BJ (cell line): ENCODE measurements around the gene GSTM3. TPM values are rescaled to one million over a fixed set of nuclear protein-coding genes. Genes with fewer than 3 reads are reported as not detected.
"Not testable (repeated sequence)": the region's sequence is repeated elsewhere in the genome, so short reads cannot be mapped to it uniquely, and the experiment has no call there.

ENCODE experiments used
- CTCF ChIA-PET: fragments of 350-600 bp; formaldehyde crosslinking; extraction: SDS; loops from one replicate; lab custom pipeline; 2021; ENCODE audit warnings: antibody characterized with exemption, inconsistent platforms; lab: Yijun Ruan, JAX
- POLR2A ChIA-PET: fragments of 300-600 bp; sonication (Branson Sonifier 250); formaldehyde crosslinking; extraction: SDS; loops from one replicate; lab custom pipeline; 2021; ENCODE audit warnings: antibody characterized with exemption; lab: Charles Lee
- DNase-seq: peaks from one replicate; pipeline ENCODE4 v3.0.0-alpha.2; 2011; ENCODE audit warnings: low read depth
- H3K27me3 ChIP-seq: 2 replicates; pipeline ENCODE4 v1.6.0; 2011; ENCODE audit warnings: low read length; ENCODE audit not compliant: control insufficient read depth, insufficient read depth
- H3K36me3 ChIP-seq: 2 replicates; pipeline ENCODE4 v1.5.1; 2011; ENCODE audit warnings: low read length; ENCODE audit not compliant: control insufficient read depth, insufficient read depth
- H3K4me3 ChIP-seq: 2 replicates; pipeline ENCODE4 v1.5.1; 2011; ENCODE audit warnings: low read depth, mild to moderate bottlenecking, control low read depth, low read length
- polyA plus RNA-seq: library from polyadenylated mRNA; depleted of rRNA; stranded (reverse); fragments of >200 nt; gene quantifications from 2 replicates; pipeline ENCODE4 v1.2.3, GENCODE V29; 2011
- TF ChIP-seq, protein P1 (sequence below): IDR thresholded peaks from 2 replicates; pipeline ENCODE4 v1.5.1; 2011; ENCODE audit warnings: low read depth, mild to moderate bottlenecking, control low read depth, inconsistent platforms, low read length, moderate library complexity; ENCODE audit not compliant: insufficient read depth

Gene GSTM3
- polyA plus RNA-seq, 1 experiment = 113 TPM

DNA sequence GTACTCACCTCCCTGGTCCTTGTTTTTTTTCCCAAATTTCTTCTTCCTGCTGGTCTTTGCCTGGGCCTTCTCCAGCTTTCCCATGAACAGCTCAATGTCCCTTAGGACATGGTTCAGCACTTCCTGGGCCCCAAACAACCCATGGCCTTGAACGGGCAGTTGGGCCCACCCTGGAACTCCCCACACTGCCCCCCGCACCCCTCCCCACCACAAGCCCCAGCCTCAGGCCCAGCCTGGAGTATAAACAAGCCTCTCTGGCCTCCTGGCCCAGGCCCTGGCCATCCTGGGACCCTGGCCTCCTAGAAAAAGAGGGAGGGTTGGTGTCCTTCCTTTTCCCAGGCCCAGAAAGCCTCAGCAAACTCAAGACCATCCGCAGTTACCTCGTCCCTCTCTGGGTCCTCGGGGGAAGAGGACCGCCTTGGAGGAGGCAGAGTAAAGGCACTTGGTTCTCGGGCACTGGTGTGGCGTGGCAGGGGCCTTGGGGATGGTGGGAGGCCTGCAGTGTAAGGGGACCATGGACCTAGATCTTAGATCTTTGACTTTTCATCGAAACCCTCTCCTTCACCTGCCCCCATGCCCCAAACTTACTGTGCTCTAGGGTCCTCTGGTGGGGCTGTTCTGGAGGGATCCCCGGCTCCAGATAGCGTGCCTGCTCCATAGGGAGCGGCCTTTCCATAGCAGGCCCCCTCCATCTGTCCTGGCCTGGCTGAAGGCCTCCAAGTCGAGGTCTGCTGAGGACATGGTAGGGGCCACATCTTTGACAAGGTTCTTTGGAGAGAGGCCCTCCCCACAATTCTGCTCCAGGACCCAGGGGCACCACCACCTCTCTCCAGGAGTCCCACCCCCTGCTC, 17.3 kb upstream of the GSTM3 start:
- Histone ChIP-seq H3K4me3 (no peak overlapping the region), H3K36me3 (no peaks in the 10 kb centered on the region), H3K27me3 (no peaks in the 10 kb centered on the region)
- CTCF ChIA-PET = interaction anchor here (1.0 to 1.1 kb wide), 3 partner anchors 7 to 118 kb away, joined by 3 to 4 read pairs (median 3); no protein-coding TSS in a partner anchor
- POLR2A ChIA-PET = no interaction called here
- TF ChIP-seq, protein P1, sequence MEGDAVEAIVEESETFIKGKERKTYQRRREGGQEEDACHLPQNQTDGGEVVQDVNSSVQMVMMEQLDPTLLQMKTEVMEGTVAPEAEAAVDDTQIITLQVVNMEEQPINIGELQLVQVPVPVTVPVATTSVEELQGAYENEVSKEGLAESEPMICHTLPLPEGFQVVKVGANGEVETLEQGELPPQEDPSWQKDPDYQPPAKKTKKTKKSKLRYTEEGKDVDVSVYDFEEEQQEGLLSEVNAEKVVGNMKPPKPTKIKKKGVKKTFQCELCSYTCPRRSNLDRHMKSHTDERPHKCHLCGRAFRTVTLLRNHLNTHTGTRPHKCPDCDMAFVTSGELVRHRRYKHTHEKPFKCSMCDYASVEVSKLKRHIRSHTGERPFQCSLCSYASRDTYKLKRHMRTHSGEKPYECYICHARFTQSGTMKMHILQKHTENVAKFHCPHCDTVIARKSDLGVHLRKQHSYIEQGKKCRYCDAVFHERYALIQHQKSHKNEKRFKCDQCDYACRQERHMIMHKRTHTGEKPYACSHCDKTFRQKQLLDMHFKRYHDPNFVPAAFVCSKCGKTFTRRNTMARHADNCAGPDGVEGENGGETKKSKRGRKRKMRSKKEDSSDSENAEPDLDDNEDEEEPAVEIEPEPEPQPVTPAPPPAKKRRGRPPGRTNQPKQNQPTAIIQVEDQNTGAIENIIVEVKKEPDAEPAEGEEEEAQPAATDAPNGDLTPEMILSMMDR = no peak
- no peak for DNase-seq

DNA sequence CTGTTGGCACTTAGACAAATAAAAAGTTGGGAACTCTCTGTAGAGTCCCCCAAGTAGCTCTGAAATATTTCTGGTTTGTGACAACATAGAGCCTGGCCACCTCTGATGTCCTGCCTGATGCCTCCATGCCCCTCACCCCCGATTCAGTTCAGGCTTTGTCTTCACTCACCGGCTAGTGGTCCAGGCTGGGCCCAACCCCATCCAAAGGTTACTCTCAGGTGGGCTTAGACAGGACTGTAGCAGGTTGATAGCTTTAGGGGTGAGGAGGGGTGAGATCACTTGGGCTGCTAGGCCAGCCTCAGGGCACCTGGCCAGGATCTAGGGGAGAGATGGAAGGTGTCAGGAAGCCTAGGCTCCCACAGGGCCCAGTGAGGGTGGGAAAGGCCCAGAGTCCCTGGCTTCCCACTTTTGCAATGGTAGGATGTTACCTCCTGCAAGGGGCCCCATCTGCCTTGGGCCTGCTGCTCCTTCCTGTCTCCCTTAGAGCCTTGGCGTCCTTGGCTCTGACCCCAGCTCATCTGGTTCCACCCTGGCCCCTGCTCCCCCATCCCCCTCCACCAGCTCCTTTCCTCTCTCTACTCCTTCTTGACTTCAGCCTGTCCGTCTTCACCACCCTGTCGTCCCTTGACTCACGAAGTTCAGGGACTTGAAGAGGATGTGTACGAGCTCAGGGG, 16.1 kb upstream of the GSTM3 start:
- ChIA-PET POLR2A (no interaction called here), CTCF (interaction anchor here (1.0 to 1.6 kb wide), 4 partner anchors 8 to 117 kb away, joined by 3 to 5 read pairs (median 4); no protein-coding TSS in a partner anchor)
- no peaks in the 10 kb centered on the region for H3K27me3 ChIP-seq
- no peak for DNase-seq
- TF ChIP-seq, protein P1 = no peak
- no peaks in the 10 kb centered on the region for H3K36me3 ChIP-seq
- no peak overlapping the region for H3K4me3 ChIP-seq

DNA sequence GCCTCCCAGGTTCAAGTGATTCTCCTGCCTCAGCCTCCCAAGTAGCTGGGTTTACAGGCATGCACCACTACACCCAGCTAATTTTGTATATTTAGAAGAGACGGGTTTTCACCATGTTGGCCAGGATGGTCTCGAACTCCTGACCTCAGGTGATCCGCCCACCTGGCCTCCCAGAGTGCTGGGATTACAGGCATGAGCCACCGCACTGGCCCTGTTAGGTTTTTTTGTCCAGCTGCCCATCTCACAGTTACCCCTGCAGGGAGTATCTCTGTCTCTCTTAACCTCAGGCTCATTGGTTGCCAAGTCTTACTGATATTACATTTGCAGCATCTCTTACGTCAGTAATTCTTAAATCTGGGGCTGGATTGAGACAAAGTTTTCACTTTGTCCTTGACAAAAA, 15.5 kb upstream of the GSTM3 start:
- POLR2A ChIA-PET, DNase-seq: not testable (repeated sequence)
- CTCF ChIA-PET = interaction anchor here (1.3 to 1.8 kb wide), 3 partner anchors 9 to 107 kb away, joined by 4 to 5 read pairs (median 5); no protein-coding TSS in a partner anchor

DNA sequence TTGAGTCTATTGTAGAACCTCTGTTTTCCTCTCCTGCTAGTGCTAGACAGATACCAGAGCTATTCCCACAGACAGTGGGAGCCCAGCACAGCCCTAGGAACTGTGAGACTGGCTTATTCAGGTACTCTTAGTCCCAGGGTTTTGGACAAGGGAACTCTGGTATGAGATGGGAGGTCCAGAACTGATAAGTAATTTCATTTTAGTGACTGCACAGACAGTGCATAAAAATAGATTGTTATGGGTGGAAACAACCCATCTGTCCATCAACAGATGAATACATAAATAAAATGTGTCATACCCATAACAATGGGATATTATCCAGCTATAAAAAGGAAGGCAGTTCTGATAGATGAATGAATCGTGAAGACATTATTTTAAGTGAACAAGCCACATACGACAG, 13.9 kb upstream of the GSTM3 start:
- ChIA-PET POLR2A (no interaction called here), CTCF (interaction anchor here (1.0 to 1.9 kb wide), 4 partner anchors 11 to 222 kb away, joined by 3 to 6 read pairs (median 4); no protein-coding TSS in a partner anchor)
- H3K36me3 ChIP-seq = no peaks in the 10 kb centered on the region
- H3K4me3 ChIP-seq = no peak overlapping the region
- TF ChIP-seq, protein P1 = no peak
- DNase-seq = no peak
- H3K27me3 ChIP-seq = no peaks in the 10 kb centered on the region

More for the DNA sequence above, 15.5 kb upstream of the GSTM3 start:
- not testable (repeated sequence) for H3K36me3 ChIP-seq, H3K27me3 ChIP-seq, H3K4me3 ChIP-seq

DNA sequence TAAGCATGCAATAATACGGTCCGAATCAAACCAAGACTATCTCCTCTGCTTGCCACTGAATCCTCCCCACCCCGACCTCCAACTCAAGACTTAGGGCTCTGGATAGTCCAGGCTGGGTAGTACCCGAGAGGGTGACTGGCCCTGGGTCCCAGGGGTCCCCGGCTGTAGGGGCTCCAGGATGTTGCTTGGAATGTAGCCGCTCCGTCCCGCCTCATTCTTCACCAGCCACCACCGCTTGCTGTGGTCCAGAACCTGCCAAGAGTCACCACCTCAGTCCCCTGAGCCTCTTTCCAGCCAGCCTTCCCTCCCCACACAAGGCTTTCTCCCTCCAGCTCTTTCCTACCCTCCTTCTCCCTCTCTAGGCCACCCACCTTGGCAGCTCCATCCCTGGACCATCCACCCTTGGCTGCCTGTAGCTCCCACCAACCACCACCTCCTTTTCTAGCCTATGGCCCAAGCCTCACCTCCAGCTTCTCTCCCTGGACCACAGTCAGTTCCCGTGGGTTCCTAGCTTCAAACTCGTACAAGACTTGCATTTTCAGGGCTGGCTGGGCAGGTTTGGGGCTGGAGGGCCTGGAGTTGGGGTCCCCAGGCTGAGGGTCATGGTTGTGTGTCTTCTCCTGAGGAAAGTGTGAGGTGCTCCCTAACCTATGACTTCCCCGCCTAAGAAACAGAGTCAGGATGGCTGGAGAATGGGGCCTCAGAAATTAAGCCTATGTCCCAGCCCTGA, 10.9 kb upstream of the GSTM3 start:
- CTCF ChIA-PET = interaction anchor here (1.1 kb wide), 1 partner anchor 23 kb away, joined by 3 read pairs; no protein-coding TSS in a partner anchor
- H3K36me3 ChIP-seq = no peaks in the 10 kb centered on the region
- no peak overlapping the region for H3K4me3 ChIP-seq
- no peak for DNase-seq
- TF ChIP-seq, protein P1 = no peak
- H3K27me3 ChIP-seq = peaks cover 4% of the 10 kb centered on the region; the same call in 1 of the 2 replicates
- POLR2A ChIA-PET = no interaction called here
